Left lobe of liver (tissue), 2 donors: ENCODE results near the gene AP1S3. TPM values are rescaled to one million over a fixed set of nuclear protein-coding genes. Genes with fewer than 3 reads are reported as not detected.

ENCODE experiments used
- ATAC-seq: fragments of 200-7000 bp; cut with Tn5 transposase; one replicate; pipeline ENCODE4 v1.9.1; 2020; ENCODE audit warnings: mild to moderate bottlenecking, moderate library complexity
- DNase-seq: peaks from one replicate; pipeline ENCODE4 v3.0.0-alpha.2; 2020; ENCODE audit warnings: low spot score
- total RNA-seq: library from RNA; stranded (reverse); gene quantifications from one replicate; pipeline ENCODE4 v1.2.1, GENCODE V29; 2021
- donor health status: DM: no; HTN: no; CAD: no; lungs with moderate emphysema.
- donor health status: DM: no; HTN: yes; CAD: no.

Gene AP1S3
- total RNA-seq, 1 donor from 2014 or later, result 1.3 TPM

- DNase-seq (no peak), ATAC-seq (no peak)
Observed at GRCh38 chr2:223725986-223726970, 111.1 kb downstream of the AP1S3 start.

- DNase-seq (no peak), ATAC-seq (no peak)
Observed at GRCh38 chr2:223725494-223725893, 111.9 kb downstream of the AP1S3 start.

- ATAC-seq (no peak), DNase-seq (no peak)
Observed at GRCh38 chr2:223724861-223725260, 112.5 kb downstream of the AP1S3 start.

DNA sequence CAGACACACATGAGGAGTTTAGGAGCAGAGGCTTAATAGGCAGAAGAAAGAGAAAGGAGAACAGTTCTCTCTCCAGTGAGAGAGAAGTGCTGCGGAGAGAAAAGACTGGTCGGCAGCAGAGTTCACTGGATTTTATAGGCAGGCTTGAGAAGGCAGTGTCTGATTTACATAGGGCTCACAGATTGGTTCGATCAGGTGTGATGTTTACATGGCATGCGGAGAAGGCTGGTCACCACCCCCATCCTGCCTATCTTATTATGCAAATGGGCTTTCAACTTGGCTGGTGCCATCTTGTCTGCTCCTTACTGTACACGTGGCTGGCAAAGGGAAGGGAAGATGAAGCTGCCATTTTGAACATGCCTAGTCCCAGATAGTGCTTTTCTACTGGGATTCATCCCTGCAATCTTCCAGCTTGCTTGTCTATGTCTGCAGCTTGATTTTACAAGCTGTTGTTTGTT is 113.4 kb downstream of the AP1S3 start:
- DNase-seq, result no peak
- no peak for ATAC-seq

DNA sequence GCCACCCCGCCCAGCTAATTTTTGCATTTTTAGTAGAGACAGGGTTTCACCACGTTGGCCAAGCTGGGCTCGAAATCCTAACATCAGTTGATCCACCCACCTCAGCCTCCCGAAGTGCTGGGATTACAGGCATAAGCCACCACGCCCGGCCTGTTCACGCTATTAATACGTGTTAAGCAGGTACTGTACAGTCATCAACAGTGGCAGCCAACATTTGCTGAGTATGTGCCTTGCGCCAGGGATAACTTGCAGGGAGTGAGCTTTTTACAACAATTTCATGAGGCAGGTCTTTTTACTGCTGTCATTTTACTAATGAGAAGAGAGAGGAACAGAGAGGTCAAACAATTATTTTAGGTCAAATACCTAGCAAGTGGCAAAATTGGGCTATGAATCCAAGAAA is 115.2 kb downstream of the AP1S3 start:
- ATAC-seq (no peak), DNase-seq (no peak)

DNA sequence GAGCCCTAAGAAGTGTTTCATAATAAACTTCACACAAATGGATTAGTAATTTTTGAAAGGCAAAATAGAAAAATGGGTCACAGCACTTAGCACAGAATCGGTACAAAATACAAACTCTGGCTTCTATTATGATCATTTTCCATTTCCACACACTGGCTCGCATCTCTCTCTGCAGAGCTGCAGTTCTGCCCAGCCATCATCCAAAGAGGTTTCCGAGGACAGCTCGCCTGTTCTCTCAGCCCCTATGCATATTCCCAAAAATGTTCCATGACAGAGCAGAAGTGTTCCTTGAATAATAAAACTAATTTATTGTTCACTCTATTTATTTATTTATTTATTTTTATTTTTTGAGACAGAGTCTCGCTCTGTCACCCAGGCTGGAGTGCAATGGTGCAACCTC is 115.6 kb downstream of the AP1S3 start:
- no peak for DNase-seq
- ATAC-seq, result no peak

DNA sequence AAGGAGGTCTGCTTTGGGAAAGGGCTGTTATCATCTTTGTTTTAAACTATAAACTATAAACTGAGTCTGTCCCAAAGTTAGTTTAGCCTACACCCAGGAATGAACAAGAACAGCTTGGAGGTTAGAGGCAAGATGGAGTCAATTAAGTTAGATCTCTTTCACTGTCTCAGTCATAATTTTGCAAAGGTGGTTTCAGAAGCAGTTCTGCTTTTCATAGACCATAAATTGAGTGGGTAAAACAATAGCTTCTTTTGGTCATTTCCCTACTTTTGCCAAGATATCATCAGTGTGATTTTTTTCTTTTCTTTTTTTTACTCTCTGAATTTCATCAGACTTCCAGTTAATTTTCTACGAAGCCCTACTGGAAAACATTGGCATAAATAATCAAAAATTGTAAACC is 117.0 kb downstream of the AP1S3 start:
- DNase-seq (no peak), ATAC-seq (no peak)

- no peak for DNase-seq
- ATAC-seq, result no peak
Observed at GRCh38 chr2:223712642-223713041, 124.7 kb downstream of the AP1S3 start.

- no peak for DNase-seq
- peak; percentile 94 for ATAC-seq
Observed at GRCh38 chr2:223711596-223712326, 125.6 kb downstream of the AP1S3 start.

Other genes with a start within 250 kb of the AP1S3 start
- gene SCG2, start 235.2 kb downstream of the AP1S3 start, total RNA-seq, result not detected
- gene WDFY1, start 107.8 kb upstream of the AP1S3 start, total RNA-seq, result 16.4 TPM
- 22.0 TPM for gene MRPL44, start 119.9 kb upstream of the AP1S3 start, total RNA-seq
- 1.6 TPM for gene SERPINE2, start 201.7 kb upstream of the AP1S3 start, total RNA-seq